Lung (tissue), 12 donors: ENCODE measurements around the gene CENPC. TPM values are rescaled to one million over a fixed set of nuclear protein-coding genes. Genes with fewer than 3 reads are reported as not detected.
"Not testable (repeated sequence)": the region's sequence is repeated elsewhere in the genome, so short reads cannot be mapped to it uniquely, and the experiment has no call there.

Experiments
- ATAC-seq: fragments of 200-7000 bp; cut with Tn5 transposase; one replicate; pipeline ENCODE4 v1.9.1; 2020; ENCODE audit warnings: moderate number of reproducible peaks; ENCODE audit not compliant: insufficient read depth, low FRiP score
- DNase-seq, 3 donors: peaks; one replicate each; pipeline ENCODE4 v3.0.0-alpha.2; 2013 to 2017
- H3K27ac ChIP-seq, 2 donors: one replicate each; pipeline ENCODE4 v1.5.1; 2013; ENCODE audit warnings: mild to moderate bottlenecking in 2 of 2, moderate library complexity in 2 of 2, control low read depth in 1 of 2, inconsistent platforms in 1 of 2, low read depth in 1 of 2, low read length in 1 of 2
- H3K27me3 ChIP-seq, 3 donors: one replicate each; pipeline ENCODE4 v1.5.1; 2013; ENCODE audit warnings: low read length in 2 of 3; ENCODE audit not compliant: control insufficient read depth in 3 of 3, insufficient read depth in 3 of 3
- H3K36me3 ChIP-seq, 4 donors: one replicate each; pipeline ENCODE4 v1.5.1; 2013; ENCODE audit warnings: low read length in 4 of 4, mild to moderate bottlenecking in 1 of 4, moderate library complexity in 1 of 4; ENCODE audit not compliant: control insufficient read depth in 4 of 4, insufficient read depth in 4 of 4
- H3K4me1 ChIP-seq, 5 donors: one replicate each; pipeline ENCODE4 v1.5.1; 2013; ENCODE audit warnings: low read length in 5 of 5, mild to moderate bottlenecking in 2 of 5, moderate library complexity in 1 of 5; ENCODE audit not compliant: control insufficient read depth in 5 of 5, insufficient read depth in 5 of 5
- H3K4me3 ChIP-seq: one replicate; pipeline ENCODE4 v1.5.1; 2013; ENCODE audit warnings: mild to moderate bottlenecking, control low read depth, moderate library complexity
- H3K9ac ChIP-seq, 2 donors: one replicate each; pipeline ENCODE4 v1.5.1; 2013; ENCODE audit warnings: low read length in 2 of 2, control low read depth in 1 of 2; ENCODE audit not compliant: insufficient read depth in 1 of 2
- H3K9me3 ChIP-seq, 4 donors: one replicate each; pipeline ENCODE4 v1.5.1; 2013; ENCODE audit warnings: low read length in 3 of 4, mild to moderate bottlenecking in 1 of 4, moderate library complexity in 1 of 4; ENCODE audit not compliant: control insufficient read depth in 4 of 4, insufficient read depth in 3 of 4
- CTCF ChIP-seq: IDR thresholded peaks from 2 replicates; pipeline ENCODE4 v1.5.1; 2012; ENCODE audit warnings: mild to moderate bottlenecking; ENCODE audit errors: control extremely low read depth, extremely low read depth
- WGBS, 2 donors: extraction: QIAGEN DNeasy Blood & Tissue Kit; methylation state at CpG; one replicate each; pipeline ENCODE4 v1.1.7; 2013; 5-methylcytosine and 5-hydroxymethylcytosine counted together
- polyA plus RNA-seq, 2 donors: library from polyadenylated mRNA; stranded (reverse); fragments of 200-250 nt; gene quantifications; one replicate each; pipeline ENCODE4 v1.2.1, GENCODE V29; 2013
- total RNA-seq, 2 donors: library from RNA; depleted of rRNA in 1 of 2; stranded (reverse); fragments of >200 nt in 1 of 2; gene quantifications; one replicate each; pipeline ENCODE4 v1.2.1, GENCODE V29; 2014 to 2021
- donor health status: control.
- donor health status: control.
- donor health status: Bipolar disorder and iron deficiency.
- donor health status: healthy.
- donor health status: DM: yes; HTN: yes; CAD: no.

The CENPC gene
- total and polyA plus RNA-seq, 4 donors, result 4.2 to 57.1 (median 9.8) TPM

DNA sequence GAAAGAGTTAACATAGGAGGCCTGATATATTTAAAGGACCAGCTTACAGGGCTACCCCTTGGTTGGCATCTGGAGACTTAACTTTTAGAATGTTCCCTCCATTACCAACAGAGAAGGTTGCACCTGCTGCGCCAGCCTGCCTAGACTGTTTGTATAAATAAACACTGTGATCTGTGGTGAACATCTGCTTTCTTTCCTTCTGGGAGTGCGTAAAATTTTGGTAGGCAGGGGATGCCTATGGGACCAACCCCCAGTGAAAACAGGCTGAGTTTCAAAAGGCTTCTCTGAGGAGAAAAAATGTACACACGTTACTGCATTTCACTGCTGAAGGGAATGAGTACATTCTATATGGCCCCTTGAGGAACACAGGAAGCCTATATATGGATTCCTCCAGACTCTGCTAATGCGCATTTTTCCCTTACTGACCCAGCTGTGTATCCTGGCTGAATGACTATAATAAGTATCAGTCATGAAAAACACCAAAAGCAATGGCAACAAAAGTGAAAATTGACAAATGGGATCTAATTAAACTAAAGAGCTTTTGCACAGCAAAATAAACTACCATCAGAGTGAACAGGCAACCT lies 13.8 kb downstream of the CENPC start:
- Histone ChIP-seq H3K27ac (no peak overlapping the region), H3K27me3 (no peaks in the 10 kb centered on the region), H3K4me3 (no peak overlapping the region), H3K9me3 (no peaks in the 10 kb centered on the region), H3K9ac (no peak overlapping the region), H3K36me3 (peaks cover 11 to 31% (median 17%) of the 10 kb centered on the region in 4 donors), H3K4me1 (peaks cover 0 to 3% (median 0%) of the 10 kb centered on the region in 5 donors)
- TF ChIP-seq CTCF, result no peak
- 90 to 94% methylated on average over 4 of the region's 4 CpGs for WGBS, 2 donors
- ATAC-seq (no peak), DNase-seq (no peak)

- H3K27ac ChIP-seq, H3K4me3 ChIP-seq, DNase-seq, H3K27me3 ChIP-seq, H3K9ac ChIP-seq, H3K36me3 ChIP-seq, H3K9me3 ChIP-seq, H3K4me1 ChIP-seq, ATAC-seq: not testable (repeated sequence)
- 36 to 67% methylated on average over 3 of the region's 3 CpGs for WGBS, 2 donors
Measured at GRCh38 chr4:67524140-67524539, 21.2 kb downstream of the CENPC start.

DNA sequence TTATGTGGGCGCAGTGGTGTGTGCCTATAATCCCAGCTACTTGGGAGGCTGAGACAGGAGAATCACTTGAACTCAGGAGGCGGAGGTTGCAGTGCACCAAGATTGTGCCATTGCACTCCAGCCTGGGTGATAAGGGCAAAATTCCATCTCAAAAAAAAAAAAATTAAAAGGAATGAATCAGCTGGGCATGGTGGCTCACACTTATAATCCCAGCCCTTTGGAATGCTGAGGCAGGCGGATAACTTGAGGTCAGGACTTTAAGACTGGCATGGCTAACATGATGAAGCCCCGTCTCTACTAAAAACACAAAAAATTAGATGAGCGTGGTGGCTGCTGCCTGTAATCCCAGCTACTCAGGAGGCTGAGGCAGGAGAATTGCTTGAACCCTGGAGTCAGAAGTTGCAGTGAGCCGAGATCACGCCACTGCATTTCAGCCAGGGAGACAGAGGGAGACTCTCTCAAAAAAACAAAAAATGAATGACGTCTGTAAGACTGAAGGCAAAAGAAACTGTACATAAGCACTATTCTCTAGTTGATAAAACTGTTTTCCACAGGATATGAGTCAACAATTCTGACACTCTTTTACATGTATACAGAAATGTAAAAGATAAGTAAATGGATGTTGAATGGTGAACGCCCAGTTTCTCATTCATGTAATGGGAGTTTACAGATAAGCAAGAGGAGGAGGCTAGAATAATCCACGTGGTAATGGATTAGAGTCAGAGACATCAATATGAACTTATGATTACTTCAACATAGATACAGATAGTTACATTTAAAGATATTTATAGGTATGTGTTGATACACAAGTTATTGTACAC lies 22.2 kb downstream of the CENPC start:
- Histone ChIP-seq H3K27ac (no peak overlapping the region), H3K27me3 (no peaks in the 10 kb centered on the region), H3K9ac (no peak overlapping the region), H3K9me3 (peaks cover 0 to 2% (median 0%) of the 10 kb centered on the region in 4 donors), H3K4me3 (no peak overlapping the region), H3K4me1 (peaks cover 0 to 4% (median 0%) of the 10 kb centered on the region in 5 donors), H3K36me3 (peaks cover 0 to 7% (median 2%) of the 10 kb centered on the region in 4 donors)
- DNase-seq, result peak in 1 of 3 donors; percentile 1
- 88 to 92% methylated on average over 10 of the region's 10 CpGs for WGBS, 2 donors
- ATAC-seq, result no peak
- no peak for TF ChIP-seq CTCF

DNA sequence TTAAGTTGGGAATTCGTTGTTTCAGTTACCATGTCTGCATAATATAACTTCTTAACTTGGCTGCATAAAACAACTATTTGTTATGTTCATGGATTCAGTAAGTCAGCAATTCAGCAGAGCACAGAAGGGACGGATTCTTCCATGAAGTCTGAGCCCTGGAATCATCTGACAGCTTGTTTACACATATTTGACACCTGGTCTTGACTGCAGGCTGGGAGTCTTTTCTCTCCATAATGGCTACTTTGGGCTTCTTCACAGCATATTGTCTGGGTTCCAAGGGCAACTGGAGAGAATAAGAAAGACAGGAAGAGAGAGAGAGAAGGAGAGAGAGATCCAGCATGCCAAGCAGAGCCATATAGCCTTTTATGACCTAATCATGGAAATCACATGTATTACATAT lies 23.1 kb downstream of the CENPC start:
- DNase-seq, result peak in 2 of 3 donors; percentile 23 to 24
- no peak for ATAC-seq
- Histone ChIP-seq H3K4me3 (no peak overlapping the region), H3K9me3 (peaks cover 0 to 2% (median 0%) of the 10 kb centered on the region in 4 donors), H3K27me3 (no peaks in the 10 kb centered on the region), H3K36me3 (peaks cover 0 to 9% (median under 1%) of the 10 kb centered on the region in 4 donors), H3K4me1 (peaks cover 0 to 4% (median 0%) of the 10 kb centered on the region in 5 donors), H3K9ac (no peak overlapping the region), H3K27ac (no peak overlapping the region)
- WGBS, 2 donors, result 73 to 77% methylated on average over 2 of the region's 2 CpGs
- no peak for TF ChIP-seq CTCF
